Ishikawa (cell line): ENCODE results near the gene DYNLL2.

Source experiments
- CEBPB ChIP-seq: IDR thresholded peaks from 2 replicates; pipeline ENCODE4 v1.6.1; 2012
- CREB1 ChIP-seq: IDR thresholded peaks from 2 replicates; pipeline ENCODE4 v1.6.1; 2012; ENCODE audit warnings: low read depth
- EGR1 ChIP-seq: IDR thresholded peaks from 2 replicates; pipeline ENCODE4 v1.6.1; 2012
- EP300 ChIP-seq: IDR thresholded peaks from 2 replicates; pipeline ENCODE4 v1.6.1; 2012; ENCODE audit warnings: borderline replicate concordance
- FOXM1 ChIP-seq: IDR thresholded peaks from 2 replicates; pipeline ENCODE4 v1.6.1; 2012; ENCODE audit warnings: low read depth, borderline replicate concordance
- NFIC ChIP-seq: IDR thresholded peaks from 2 replicates; pipeline ENCODE4 v1.6.1; 2012
- RAD21 ChIP-seq: IDR thresholded peaks from 2 replicates; pipeline ENCODE4 v1.6.1; 2012; ENCODE audit warnings: low read depth
- TAF1 ChIP-seq: IDR thresholded peaks from 2 replicates; pipeline ENCODE4 v1.6.1; 2012; ENCODE audit warnings: low read depth, mild to moderate bottlenecking
- TCF12 ChIP-seq: IDR thresholded peaks from 2 replicates; pipeline ENCODE4 v1.6.1; 2012; ENCODE audit warnings: low read depth
- TEAD4 ChIP-seq: IDR thresholded peaks from 2 replicates; pipeline ENCODE4 v1.6.1; 2012
- YY1 ChIP-seq: IDR thresholded peaks from 2 replicates; pipeline ENCODE4 v1.6.1; 2012; ENCODE audit warnings: low read depth
- ZBTB7A ChIP-seq: IDR thresholded peaks from 2 replicates; pipeline ENCODE4 v1.6.1; 2012; ENCODE audit warnings: low read depth
- TF ChIP-seq, protein P1 (sequence below): IDR thresholded peaks from 2 replicates; pipeline ENCODE4 v1.6.1; 2012
- TF ChIP-seq, protein P2 (sequence below): IDR thresholded peaks from 2 replicates; pipeline ENCODE4 v1.6.1; 2012; ENCODE audit warnings: low read depth, mild to moderate bottlenecking
- TF ChIP-seq, protein P3 (sequence below): IDR thresholded peaks from 2 replicates; pipeline ENCODE4 v1.6.1; 2012

DYNLL2 gene

DNA sequence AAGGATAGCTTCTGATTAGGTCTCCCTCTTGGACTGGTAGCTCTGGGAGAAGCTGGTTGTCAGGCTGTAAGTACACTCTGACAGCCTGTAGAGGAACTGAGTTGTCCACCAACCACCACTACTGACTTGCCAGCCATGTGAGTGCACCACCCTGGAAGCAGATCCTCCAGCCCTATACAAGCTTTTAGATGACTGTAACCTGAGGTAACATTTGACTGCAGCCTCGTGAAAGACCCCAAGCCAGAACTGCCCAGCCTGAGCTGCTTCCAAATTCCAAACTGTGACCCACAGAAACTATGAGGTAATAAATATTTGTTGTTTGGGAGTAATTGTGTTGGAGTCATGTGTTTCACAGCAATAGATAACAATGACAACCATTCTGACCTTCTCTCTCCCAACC is 30.8 kb upstream of the DYNLL2 start:
- TF ChIP-seq, protein P1, sequence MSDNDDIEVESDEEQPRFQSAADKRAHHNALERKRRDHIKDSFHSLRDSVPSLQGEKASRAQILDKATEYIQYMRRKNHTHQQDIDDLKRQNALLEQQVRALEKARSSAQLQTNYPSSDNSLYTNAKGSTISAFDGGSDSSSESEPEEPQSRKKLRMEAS: no peak
- TF ChIP-seq CEBPB: no peak
- TF ChIP-seq EGR1: no peak

DNA sequence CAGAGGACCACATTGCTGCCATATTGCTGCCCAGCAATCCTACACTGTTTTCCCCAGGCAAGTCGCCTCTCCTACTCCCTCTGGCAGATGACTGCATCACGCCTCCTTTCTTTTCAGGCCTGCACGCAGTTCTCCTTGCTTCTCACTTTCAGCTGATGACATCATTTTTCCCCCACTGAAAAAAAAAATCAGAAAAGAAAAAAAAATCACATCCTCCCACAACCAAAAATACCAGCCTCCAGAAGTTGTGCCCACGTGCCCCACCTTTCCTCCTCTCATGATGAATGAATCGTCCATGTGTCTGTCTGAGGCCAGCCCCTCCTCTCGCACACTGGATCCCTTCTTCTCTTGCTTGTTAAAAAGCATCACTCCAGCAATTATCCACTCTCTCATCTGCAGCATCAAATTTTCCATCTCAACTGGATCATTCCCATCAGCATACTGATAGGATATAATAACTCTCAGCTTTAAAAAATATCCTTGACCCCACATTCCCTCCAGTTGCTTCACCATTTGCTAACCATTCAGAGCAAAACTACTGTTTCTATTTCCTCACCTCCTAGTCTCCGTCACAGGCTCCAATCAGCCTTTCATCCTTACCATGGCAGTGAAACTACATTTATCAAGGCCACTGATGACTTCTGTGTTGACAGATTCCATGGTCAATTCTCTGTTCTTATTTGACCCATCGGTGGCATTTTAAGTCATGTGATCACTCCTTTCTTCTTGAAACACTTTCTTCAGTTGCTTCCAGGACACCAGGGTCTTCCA is 30.1 kb upstream of the DYNLL2 start:
- TF ChIP-seq, protein P2, sequence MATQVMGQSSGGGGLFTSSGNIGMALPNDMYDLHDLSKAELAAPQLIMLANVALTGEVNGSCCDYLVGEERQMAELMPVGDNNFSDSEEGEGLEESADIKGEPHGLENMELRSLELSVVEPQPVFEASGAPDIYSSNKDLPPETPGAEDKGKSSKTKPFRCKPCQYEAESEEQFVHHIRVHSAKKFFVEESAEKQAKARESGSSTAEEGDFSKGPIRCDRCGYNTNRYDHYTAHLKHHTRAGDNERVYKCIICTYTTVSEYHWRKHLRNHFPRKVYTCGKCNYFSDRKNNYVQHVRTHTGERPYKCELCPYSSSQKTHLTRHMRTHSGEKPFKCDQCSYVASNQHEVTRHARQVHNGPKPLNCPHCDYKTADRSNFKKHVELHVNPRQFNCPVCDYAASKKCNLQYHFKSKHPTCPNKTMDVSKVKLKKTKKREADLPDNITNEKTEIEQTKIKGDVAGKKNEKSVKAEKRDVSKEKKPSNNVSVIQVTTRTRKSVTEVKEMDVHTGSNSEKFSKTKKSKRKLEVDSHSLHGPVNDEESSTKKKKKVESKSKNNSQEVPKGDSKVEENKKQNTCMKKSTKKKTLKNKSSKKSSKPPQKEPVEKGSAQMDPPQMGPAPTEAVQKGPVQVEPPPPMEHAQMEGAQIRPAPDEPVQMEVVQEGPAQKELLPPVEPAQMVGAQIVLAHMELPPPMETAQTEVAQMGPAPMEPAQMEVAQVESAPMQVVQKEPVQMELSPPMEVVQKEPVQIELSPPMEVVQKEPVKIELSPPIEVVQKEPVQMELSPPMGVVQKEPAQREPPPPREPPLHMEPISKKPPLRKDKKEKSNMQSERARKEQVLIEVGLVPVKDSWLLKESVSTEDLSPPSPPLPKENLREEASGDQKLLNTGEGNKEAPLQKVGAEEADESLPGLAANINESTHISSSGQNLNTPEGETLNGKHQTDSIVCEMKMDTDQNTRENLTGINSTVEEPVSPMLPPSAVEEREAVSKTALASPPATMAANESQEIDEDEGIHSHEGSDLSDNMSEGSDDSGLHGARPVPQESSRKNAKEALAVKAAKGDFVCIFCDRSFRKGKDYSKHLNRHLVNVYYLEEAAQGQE: no peak
- no peak for TF ChIP-seq FOXM1
- no peak for TF ChIP-seq TCF12
- TF ChIP-seq YY1: no peak
- no peak for TF ChIP-seq EGR1
- no peak for TF ChIP-seq EP300
- TF ChIP-seq, protein P1: no peak
- TF ChIP-seq ZBTB7A: no peak
- TF ChIP-seq, protein P3, sequence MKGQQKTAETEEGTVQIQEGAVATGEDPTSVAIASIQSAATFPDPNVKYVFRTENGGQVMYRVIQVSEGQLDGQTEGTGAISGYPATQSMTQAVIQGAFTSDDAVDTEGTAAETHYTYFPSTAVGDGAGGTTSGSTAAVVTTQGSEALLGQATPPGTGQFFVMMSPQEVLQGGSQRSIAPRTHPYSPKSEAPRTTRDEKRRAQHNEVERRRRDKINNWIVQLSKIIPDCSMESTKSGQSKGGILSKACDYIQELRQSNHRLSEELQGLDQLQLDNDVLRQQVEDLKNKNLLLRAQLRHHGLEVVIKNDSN: no peak
- no peak for TF ChIP-seq TEAD4
- TF ChIP-seq CREB1: no peak

DNA sequence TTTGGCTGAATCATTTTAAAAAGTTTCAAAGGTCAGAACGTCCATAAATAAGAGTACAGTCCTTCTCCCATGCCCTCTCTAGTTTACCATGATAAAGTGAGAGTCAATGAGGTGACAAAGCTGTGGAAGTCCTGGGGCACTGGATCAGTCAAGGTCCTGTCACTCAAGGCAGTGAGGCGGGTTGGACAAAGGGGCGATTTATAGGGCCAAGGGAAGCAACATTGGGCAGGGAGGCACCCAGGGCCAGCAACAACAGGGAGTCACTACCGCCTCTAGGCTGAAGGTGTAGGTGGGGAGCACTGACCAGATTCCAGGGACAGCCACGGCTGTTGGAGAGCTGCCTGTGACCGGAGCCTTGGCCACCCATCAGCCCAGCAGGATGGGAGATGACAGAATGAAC is 28.6 kb upstream of the DYNLL2 start:
- TF ChIP-seq FOXM1: no peak
- TF ChIP-seq, protein P3: no peak
- TF ChIP-seq CEBPB: no peak
- TF ChIP-seq EP300: no peak
- TF ChIP-seq, protein P2: no peak
- no peak for TF ChIP-seq RAD21
- TF ChIP-seq YY1: no peak
- no peak for TF ChIP-seq NFIC
- TF ChIP-seq CREB1: no peak
- TF ChIP-seq, protein P1: no peak
- TF ChIP-seq ZBTB7A: no peak
- TF ChIP-seq TCF12: no peak
- no peak for TF ChIP-seq TAF1
- no peak for TF ChIP-seq EGR1
- TF ChIP-seq TEAD4: no peak

DNA sequence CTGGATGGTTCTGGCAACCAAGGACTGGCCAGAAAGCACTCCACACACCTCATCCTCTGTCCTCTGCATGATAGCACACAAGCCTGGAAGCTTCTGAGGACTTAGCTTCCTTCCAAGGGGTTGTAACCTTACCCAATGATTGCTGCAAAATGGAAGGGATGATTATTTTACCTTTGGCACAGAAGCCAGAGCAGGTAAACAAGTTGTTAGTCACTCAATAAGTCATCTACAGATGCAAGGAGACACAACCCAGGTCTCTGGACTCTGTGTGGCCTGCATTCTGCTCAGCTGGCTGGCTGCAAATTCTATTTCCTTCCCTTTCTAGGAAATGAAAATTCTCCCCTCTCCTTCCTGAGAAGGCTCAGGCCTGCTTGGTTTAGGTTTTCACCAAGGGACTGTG is 26.7 kb upstream of the DYNLL2 start:
- no peak for TF ChIP-seq EP300
- no peak for TF ChIP-seq EGR1
- no peak for TF ChIP-seq TEAD4
- TF ChIP-seq, protein P2: no peak
- no peak for TF ChIP-seq FOXM1
- TF ChIP-seq, protein P3: no peak
- TF ChIP-seq YY1: no peak
- no peak for TF ChIP-seq CREB1
- TF ChIP-seq, protein P1: no peak
- TF ChIP-seq NFIC: no peak
- TF ChIP-seq TAF1: no peak
- no peak for TF ChIP-seq RAD21
- TF ChIP-seq CEBPB: no peak
- TF ChIP-seq ZBTB7A: no peak
- TF ChIP-seq TCF12: no peak
